GM19452 (cell line): ENCODE data around the gene LRRC4C.

ENCODE experiments used
- ATAC-seq: cut with Tn5 transposase; IDR thresholded peaks from one replicate; pipeline ENCODE4 v1.9.1; 2021; ENCODE audit not compliant: unreplicated experiment

LRRC4C gene

GRCh38 chr11:40133498-40133897 lies 1326.0 kb downstream of the LRRC4C start:
- no peak for ATAC-seq

- no peak for ATAC-seq
Measured at GRCh38 chr11:40132912-40133311, 1326.5 kb downstream of the LRRC4C start.

GRCh38 chr11:40130427-40130826 lies 1329.0 kb downstream of the LRRC4C start:
- no peak for ATAC-seq

GRCh38 chr11:40129266-40129665 lies 1330.2 kb downstream of the LRRC4C start:
- ATAC-seq = no peak

GRCh38 chr11:40125054-40125453 lies 1334.4 kb downstream of the LRRC4C start:
- no peak for ATAC-seq

GRCh38 chr11:40119661-40120060 lies 1339.8 kb downstream of the LRRC4C start:
- no peak for ATAC-seq

- no peak for ATAC-seq
Measured at GRCh38 chr11:40118780-40119179, 1340.7 kb downstream of the LRRC4C start.

GRCh38 chr11:40118026-40118425 lies 1341.4 kb downstream of the LRRC4C start:
- no peak for ATAC-seq

- ATAC-seq = no peak
Measured at GRCh38 chr11:40104941-40105550, 1354.4 kb downstream of the LRRC4C start.

GRCh38 chr11:40100781-40101180 lies 1358.7 kb downstream of the LRRC4C start:
- no peak for ATAC-seq

- ATAC-seq = no peak
Measured at GRCh38 chr11:40100162-40100553, 1359.3 kb downstream of the LRRC4C start.

GRCh38 chr11:40099426-40100161 lies 1359.9 kb downstream of the LRRC4C start:
- ATAC-seq = no peak

GRCh38 chr11:40095446-40095845 lies 1364.0 kb downstream of the LRRC4C start:
- ATAC-seq = no peak

- ATAC-seq = no peak
Measured at GRCh38 chr11:40094954-40095353, 1364.5 kb downstream of the LRRC4C start.

- ATAC-seq = no peak
Measured at GRCh38 chr11:40080434-40080833, 1379.0 kb downstream of the LRRC4C start.
